Activated CD4-positive, alpha-beta T cell treated with anti-CD3 and anti-CD28 coated beads, Interleukin-2, amount 50 U/mL, for 1 hour (primary cell): ENCODE measurements around the gene HS6ST3.
"Not testable (repeated sequence)": the region's sequence is repeated elsewhere in the genome, so short reads cannot be mapped to it uniquely, and the experiment has no call there.

Experiments
- DNase-seq: peaks from one replicate; pipeline ENCODE4 v3.0.0-alpha.2; 2020

The HS6ST3 gene

GRCh38 chr13:96473526-96474180 lies 383.7 kb downstream of the HS6ST3 start:
- no peak for DNase-seq

- DNase-seq = no peak
These were observed 384.3 kb downstream of the HS6ST3 start for GRCh38 chr13:96474181-96474557.

- DNase-seq = no peak
These were observed 385.2 kb downstream of the HS6ST3 start for GRCh38 chr13:96475103-96475502.

GRCh38 chr13:96481482-96481881 lies 391.6 kb downstream of the HS6ST3 start:
- no peak for DNase-seq

DNA sequence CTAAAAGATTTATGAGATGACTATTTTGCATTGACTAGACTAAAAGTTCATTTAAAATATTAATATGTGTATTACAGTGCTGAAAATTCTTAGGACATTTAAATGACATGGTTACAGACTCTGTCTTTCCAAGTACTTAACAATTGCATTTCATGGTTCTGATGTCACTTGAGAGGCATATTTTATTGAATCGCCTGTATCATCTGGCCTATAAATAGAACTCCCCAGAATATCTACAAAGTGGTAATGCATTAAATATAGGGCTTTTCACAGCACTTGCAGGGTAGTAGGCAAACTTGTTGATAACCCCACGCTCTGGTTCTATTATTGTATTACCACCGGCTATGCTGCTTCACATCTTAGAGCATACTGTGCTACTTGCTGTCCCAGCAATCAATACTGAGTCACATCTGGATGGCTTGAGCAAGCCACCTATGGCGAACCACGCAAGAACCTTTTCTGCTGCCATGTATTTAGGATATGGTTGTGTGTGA lies 400.6 kb downstream of the HS6ST3 start:
- no peak for DNase-seq

DNA sequence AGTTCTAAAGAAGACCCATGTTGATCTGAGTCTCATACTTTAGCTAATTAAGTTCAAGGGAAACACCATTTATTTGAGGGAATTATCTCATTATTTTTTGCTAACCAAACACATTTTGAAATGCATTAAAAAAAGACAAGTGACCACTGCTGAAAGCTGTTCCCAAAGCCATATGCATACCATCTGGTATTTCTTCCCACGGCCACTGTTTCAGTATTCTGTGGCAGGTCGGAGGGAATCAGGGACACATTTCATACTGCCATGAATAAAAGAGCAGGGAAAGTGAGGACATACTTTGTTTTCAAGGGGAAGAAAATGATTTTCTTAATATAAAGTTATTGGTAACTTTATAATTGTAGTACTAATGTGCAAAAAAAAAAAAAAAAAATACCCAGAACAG lies 401.2 kb downstream of the HS6ST3 start:
- DNase-seq = no peak

- no peak for DNase-seq
These were observed 402.9 kb downstream of the HS6ST3 start for GRCh38 chr13:96492766-96493165.

DNA sequence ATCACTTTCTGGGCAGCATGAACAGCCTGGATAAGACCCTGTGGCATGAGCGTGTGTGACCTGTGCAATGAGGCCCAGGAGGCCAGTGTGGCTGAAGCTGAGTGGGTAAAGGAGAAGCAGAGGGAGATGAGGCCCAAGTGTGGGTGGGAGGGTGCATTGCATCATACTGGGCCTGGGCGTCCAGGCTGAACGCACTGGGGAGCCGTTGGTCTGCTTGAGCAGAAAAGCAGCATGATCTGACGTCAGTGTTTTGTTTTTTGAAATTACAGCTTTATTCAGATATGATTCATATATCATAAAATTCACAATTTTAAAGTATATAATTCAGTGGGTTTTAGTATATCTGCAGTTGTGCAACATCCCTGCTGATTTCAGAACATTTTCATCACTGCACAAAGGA lies 409.7 kb downstream of the HS6ST3 start:
- DNase-seq = no peak

GRCh38 chr13:96500953-96501352 lies 411.0 kb downstream of the HS6ST3 start:
- DNase-seq = no peak

DNA sequence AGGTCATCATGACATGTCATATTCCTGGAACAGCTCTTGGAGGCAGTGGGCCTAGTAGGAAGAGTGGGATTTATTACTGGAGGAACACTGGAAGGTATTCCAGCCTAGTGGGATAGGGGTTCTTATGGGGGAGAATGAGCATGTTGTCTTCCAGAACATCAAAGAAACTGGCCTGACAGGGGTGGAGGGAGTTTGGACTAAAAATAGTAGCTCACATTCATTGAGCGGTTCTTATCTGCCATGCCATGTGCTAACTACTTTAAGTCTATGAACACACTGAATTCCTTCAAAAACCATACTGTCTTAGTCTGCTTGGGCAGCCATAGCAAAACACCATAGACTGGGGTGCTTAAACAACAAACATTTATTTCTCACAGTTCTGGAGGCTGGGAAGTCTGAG lies 413.6 kb downstream of the HS6ST3 start:
- no peak for DNase-seq

- DNase-seq = no peak
These were observed 421.7 kb downstream of the HS6ST3 start for GRCh38 chr13:96511587-96511986.

DNA sequence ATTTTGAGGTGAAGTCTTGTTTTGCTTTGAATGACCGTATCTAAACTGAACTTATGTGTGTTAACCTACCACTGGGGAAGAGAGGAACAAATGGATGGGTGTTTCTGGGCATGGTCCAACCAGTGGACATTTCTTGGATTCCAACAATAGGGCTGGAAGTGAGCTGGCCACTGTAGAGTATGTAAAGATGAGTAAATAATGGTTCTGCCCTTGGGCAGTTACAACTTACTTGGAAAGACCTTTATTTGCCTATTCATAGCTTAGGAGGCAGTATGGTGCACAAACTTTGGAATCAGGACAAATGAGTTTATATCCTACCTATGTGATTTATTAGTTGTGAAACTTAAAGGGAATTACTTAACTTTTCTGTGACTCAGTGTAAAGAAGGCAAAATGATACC lies 429.5 kb downstream of the HS6ST3 start:
- DNase-seq = no peak

- DNase-seq = not testable (repeated sequence)
These were observed 434.6 kb downstream of the HS6ST3 start for GRCh38 chr13:96524398-96525020.

- DNase-seq = no peak
These were observed 435.8 kb downstream of the HS6ST3 start for GRCh38 chr13:96525715-96526114.

- DNase-seq = no peak
These were observed 437.6 kb downstream of the HS6ST3 start for GRCh38 chr13:96527497-96527896.

- no peak for DNase-seq
These were observed 442.9 kb downstream of the HS6ST3 start for GRCh38 chr13:96532804-96533203.

- no peak for DNase-seq
These were observed 443.5 kb downstream of the HS6ST3 start for GRCh38 chr13:96533408-96533807.

DNA sequence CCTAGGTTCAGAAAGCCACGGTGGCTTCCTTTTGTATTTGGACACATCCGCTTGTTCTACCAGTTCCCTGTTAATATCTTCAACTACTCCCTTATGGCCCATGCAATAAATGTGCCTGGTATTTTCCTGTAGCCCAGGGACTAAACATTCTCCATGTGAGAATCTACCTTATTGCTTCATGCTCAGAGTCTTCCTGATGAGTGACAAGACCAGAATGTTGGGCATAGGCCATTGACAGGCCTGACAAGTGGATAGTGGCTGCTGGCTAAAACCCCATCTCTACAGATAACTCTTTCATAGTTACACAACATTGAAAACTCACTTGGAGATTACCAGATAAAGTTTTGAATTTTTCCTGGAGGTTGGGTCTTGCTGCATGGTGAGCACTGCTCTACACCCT lies 449.9 kb downstream of the HS6ST3 start:
- no peak for DNase-seq

DNA sequence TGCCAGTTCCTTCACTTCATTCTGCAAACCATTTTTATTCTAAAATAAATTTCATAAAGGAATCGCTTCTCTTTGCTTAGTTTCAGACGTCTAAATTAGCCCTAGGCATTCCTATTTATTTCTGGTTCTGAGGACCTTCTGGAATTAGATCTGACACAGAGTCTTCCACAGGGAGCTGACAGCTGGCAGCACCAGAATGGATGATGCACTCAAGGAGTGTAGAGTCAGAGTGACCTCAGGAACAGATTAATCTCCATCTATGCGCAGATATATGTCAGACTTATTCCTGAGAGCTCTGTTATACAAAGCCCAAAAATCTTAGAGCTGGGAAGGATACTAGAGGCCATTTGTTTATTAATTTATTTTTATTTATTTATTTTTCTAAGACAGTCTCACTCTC lies 450.8 kb downstream of the HS6ST3 start:
- no peak for DNase-seq

GRCh38 chr13:96542986-96543385 lies 453.1 kb downstream of the HS6ST3 start:
- DNase-seq = no peak

- no peak for DNase-seq
These were observed 455.1 kb downstream of the HS6ST3 start for GRCh38 chr13:96544957-96545356.

DNA sequence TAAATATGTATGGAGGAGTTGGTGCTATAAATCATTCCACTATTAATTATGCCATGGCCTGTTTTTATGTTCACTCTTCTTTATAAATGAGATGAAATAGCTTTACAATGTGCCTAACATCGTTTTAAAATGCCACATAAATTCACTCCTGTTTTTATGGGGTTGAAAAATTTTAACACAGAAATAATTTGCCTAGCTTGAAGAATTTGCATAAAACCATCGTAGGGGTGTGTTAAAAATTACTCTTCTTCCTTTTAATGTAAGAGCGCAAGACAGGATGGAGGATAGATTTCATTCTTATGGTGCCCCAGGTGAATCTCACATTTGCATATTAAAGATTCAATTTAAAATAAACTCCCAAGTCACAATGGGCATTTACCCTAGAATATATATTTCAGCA lies 456.6 kb downstream of the HS6ST3 start:
- DNase-seq = no peak

DNA sequence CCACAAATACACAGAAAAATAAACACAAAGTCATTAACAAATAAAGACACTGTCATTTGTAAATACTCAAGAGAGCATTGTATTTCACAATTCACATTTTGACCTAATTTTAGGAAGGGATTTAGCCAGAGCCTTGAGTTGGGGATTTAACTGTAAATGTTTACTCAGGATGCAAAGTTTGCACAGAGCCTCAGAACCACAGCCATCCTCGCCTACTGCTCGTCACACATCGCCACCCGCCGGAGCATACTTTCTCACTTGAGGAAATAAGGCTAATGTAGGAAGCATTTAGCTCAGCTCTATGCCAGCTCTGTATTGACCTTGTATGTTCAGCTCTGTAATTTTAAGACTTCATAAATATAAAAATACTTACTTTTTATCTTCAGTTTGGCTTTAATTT lies 461.6 kb downstream of the HS6ST3 start:
- DNase-seq = no peak

GRCh38 chr13:96552559-96552958 lies 462.7 kb downstream of the HS6ST3 start:
- DNase-seq = no peak

- no peak for DNase-seq
These were observed 463.9 kb downstream of the HS6ST3 start for GRCh38 chr13:96553796-96554195.
